ENCODE data around the gene COL5A3. TPM values are rescaled to one million over a fixed set of nuclear protein-coding genes. Genes with fewer than 3 reads are reported as not detected.

The COL5A3 gene
- total RNA-seq, 2 donors from 2014 or later, result 2.4 to 5.5 TPM

DNA sequence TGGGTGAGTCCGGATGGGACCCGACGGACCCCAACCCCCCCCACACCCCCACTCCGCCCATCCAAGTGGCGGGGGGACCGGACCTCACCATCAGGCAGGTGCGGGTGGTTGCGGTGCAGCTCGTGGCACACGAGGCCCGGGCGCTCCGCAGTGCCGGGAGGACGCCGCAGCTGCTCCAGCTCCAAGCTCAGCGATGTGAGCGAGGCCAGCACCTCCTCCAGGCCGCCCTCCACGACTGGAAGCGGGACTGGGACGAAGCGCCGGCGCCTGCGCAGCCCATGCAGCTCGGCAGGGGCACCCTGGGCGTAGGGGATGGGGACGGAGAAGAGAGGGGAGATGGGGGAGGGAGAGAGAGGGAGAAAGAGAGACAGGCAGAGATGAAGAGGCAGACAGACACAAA lies 43.9 kb downstream of the COL5A3 start:
- no peak for DNase-seq
- Histone ChIP-seq H3K27ac (no peak overlapping the region), H3K4me1 (no peaks in the 10 kb centered on the region), H3K9me3 (no peaks in the 10 kb centered on the region), H3K36me3 (no peaks in the 10 kb centered on the region), H3K4me3 (no peak overlapping the region), H3K27me3 (peaks cover 12% of the 10 kb centered on the region), H3K9ac (ENCODE audit: low read depth in 2 of 2, low read length in 2 of 2) (no peak overlapping the region)
- TF ChIP-seq, protein P1, sequence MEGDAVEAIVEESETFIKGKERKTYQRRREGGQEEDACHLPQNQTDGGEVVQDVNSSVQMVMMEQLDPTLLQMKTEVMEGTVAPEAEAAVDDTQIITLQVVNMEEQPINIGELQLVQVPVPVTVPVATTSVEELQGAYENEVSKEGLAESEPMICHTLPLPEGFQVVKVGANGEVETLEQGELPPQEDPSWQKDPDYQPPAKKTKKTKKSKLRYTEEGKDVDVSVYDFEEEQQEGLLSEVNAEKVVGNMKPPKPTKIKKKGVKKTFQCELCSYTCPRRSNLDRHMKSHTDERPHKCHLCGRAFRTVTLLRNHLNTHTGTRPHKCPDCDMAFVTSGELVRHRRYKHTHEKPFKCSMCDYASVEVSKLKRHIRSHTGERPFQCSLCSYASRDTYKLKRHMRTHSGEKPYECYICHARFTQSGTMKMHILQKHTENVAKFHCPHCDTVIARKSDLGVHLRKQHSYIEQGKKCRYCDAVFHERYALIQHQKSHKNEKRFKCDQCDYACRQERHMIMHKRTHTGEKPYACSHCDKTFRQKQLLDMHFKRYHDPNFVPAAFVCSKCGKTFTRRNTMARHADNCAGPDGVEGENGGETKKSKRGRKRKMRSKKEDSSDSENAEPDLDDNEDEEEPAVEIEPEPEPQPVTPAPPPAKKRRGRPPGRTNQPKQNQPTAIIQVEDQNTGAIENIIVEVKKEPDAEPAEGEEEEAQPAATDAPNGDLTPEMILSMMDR (IDR thresholded peaks at IDR 0.05), result no peak
- intact Hi-C loops (cut with DNase I), result no loop called here

DNA sequence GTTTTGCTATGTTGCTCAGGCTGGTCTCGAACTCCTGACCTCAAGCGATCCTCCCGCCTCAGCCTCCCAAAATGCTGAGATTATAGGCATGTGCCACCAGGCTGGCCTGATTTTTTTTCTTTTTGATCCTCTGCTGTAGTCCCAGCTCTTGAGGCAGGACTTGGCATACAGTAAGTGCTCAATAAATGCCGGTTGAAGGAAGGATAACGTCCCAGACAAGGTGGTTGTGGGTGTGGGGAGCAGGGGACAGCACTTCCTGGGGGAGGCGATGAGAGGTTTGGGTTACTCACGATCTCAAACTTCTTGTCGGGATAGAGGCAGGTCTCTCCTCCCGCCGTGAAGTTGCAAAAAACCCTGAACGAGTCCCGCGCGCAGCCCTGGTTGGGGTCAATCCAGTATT lies 44.3 kb downstream of the COL5A3 start:
- no peak for DNase-seq
- Histone ChIP-seq H3K27me3 (peaks cover 12% of the 10 kb centered on the region), H3K9ac (ENCODE audit: low read depth in 2 of 2, low read length in 2 of 2) (no peak overlapping the region), H3K4me1 (no peaks in the 10 kb centered on the region), H3K4me3 (no peak overlapping the region), H3K9me3 (no peaks in the 10 kb centered on the region), H3K36me3 (no peaks in the 10 kb centered on the region), H3K27ac (no peak overlapping the region)
- TF ChIP-seq, protein P1 (IDR thresholded peaks at IDR 0.05), result no peak
- intact Hi-C loops (cut with DNase I), result no loop called here

DNA sequence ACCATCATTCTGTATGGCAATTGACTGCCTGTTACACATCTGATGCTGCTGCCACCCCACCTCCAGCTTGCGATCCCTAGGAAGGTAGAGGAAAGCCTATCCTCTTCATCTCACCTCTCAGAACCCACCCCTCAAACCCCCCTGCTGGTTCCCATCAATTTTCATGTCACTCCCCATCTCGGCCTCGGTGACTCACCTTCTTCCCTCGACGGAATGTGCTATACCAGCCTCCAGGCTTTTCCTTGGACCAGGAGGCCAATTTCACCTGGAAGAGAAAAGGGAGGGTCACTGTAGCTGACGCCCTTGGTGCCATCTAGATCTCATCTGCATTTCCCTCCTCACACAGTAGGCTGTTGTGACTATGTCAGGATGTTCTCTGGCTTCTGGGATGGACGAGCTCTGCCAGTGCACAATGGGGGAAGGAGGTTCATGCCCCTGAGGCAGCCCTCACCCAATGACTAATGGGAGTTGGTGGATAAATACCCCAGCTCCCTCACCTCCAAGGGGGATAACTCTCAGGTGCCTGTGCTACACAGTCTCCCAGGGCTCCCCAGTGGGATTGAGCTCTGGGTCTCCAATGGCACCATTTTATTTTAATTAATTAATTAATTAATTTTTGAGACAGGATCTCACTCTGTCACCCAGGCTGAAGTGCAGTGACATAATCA lies 47.5 kb downstream of the COL5A3 start:
- H3K36me3 ChIP-seq, result no peaks in the 10 kb centered on the region
- H3K4me3 ChIP-seq, result no peak overlapping the region
- DNase-seq, result no peak
- H3K27ac ChIP-seq, result no peak overlapping the region
- H3K27me3 ChIP-seq, result peaks cover 12% of the 10 kb centered on the region
- no peaks in the 10 kb centered on the region for H3K4me1 ChIP-seq
- TF ChIP-seq, protein P1 (IDR thresholded peaks at IDR 0.05), result no peak
- intact Hi-C loops (cut with DNase I), result no loop called here
- no peak overlapping the region for H3K9ac ChIP-seq (ENCODE audit: low read depth in 2 of 2, low read length in 2 of 2)
- H3K9me3 ChIP-seq, result no peaks in the 10 kb centered on the region

DNA sequence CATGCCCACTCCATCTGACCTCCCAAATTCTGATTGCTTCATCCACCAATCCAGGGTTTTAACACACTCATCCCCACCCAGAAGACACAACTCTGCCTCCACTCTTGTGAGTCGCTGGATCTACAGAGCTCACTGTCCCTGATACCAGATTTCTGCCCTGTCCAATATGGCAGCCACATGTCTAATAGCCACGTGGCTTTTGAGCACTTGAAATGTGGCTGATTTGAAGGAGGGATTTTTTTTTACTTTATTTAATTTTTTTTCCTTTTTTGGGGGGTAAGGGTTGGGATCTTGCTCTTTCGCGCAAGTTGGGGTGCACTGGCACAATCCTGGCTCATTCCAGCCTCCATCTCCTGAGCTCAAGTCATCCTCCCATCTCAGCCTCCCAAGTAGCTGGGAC lies 49.2 kb downstream of the COL5A3 start:
- no peak for DNase-seq
- no peak overlapping the region for H3K4me3 ChIP-seq
- intact Hi-C loops (cut with DNase I), result no loop called here
- no peaks in the 10 kb centered on the region for H3K4me1 ChIP-seq
- peaks cover 5% of the 10 kb centered on the region for H3K27me3 ChIP-seq
- no peaks in the 10 kb centered on the region for H3K9me3 ChIP-seq
- H3K36me3 ChIP-seq, result no peaks in the 10 kb centered on the region
- no peak overlapping the region for H3K9ac ChIP-seq (ENCODE audit: low read depth in 2 of 2, low read length in 2 of 2)
- H3K27ac ChIP-seq, result no peak overlapping the region
- TF ChIP-seq, protein P1 (IDR thresholded peaks at IDR 0.05), result no peak

DNA sequence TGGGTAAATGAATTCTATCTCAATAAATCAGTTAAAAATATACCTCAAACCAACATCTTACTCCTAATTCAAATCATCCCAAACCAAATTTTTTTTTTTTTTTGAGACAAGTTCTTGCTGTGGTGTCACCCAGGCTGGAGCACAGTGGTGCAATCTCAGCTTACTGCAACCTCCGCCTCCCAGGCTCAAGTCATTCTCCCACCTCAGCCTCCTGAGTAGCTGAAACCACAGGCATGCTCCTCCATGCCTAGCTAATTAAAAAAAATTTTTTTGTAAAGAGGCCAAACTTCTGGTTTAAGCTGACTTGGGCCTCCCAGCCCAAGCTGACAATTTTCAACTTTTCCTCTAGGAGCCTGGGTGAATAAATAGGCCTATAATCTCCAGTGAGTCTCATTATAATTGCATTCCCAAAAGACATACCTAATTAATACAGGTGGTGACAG lies 51.9 kb downstream of the COL5A3 start:
- H3K4me3 ChIP-seq, result no peak overlapping the region
- H3K4me1 ChIP-seq, result no peaks in the 10 kb centered on the region
- no peaks in the 10 kb centered on the region for H3K9me3 ChIP-seq
- no peak overlapping the region for H3K9ac ChIP-seq (ENCODE audit: low read depth in 2 of 2, low read length in 2 of 2)
- no peaks in the 10 kb centered on the region for H3K36me3 ChIP-seq
- no peak overlapping the region for H3K27ac ChIP-seq
- H3K27me3 ChIP-seq, result no peaks in the 10 kb centered on the region
- TF ChIP-seq, protein P1 (IDR thresholded peaks at IDR 0.05), result no peak
- DNase-seq, result no peak
- intact Hi-C loops (cut with DNase I), result no loop called here
